H1 (cell line): ENCODE measurements around the gene PRSS21. TPM values are rescaled to one million over a fixed set of nuclear protein-coding genes. Genes with fewer than 3 reads are reported as not detected.

Experiments
- CTCF ChIA-PET: fragments of 300-600 bp; sonication (Branson Sonifier 250); formaldehyde crosslinking; loops from one replicate; lab custom pipeline; 2021; ENCODE audit not compliant: partially characterized antibody; lab: Charles Lee
- POLR2A ChIA-PET: fragments of 300-600 bp; sonication (Branson Sonifier 250); formaldehyde crosslinking; loops from one replicate; lab custom pipeline; 2021; ENCODE audit warnings: inconsistent platforms; ENCODE audit not compliant: partially characterized antibody; lab: Charles Lee
- DNase-seq, 2 experiments: peaks; one replicate each; pipeline versions ENCODE4 v3.0.0 to v3.0.0-alpha.2; 2010 to 2022; ENCODE audit warnings: low spot score in 2 of 2, low read depth in 1 of 2, mixed read lengths in 1 of 2
- FAIRE-seq: peaks from 2 replicates; lab custom pipeline; 2011; peaks lifted over from hg19 to GRCh38; lab: Jason Lieb, UNC
- H2AFZ ChIP-seq: 2 replicates; pipeline ENCODE4 v1.8.1; 2012; ENCODE audit warnings: low read length, inconsistent platforms
- H2AK5ac ChIP-seq: 2 replicates; pipeline ENCODE4 v1.6.1; 2013; ENCODE audit warnings: low read depth, low read length
- H2BK120ac ChIP-seq: replicated peaks from 2 replicates; pipeline ENCODE3; 2013; ENCODE audit warnings: low read depth, low read length, inconsistent platforms
- H2BK12ac ChIP-seq: 2 replicates; pipeline ENCODE4 v1.6.1; 2013; ENCODE audit warnings: low read depth, low read length
- H2BK15ac ChIP-seq: 2 replicates; pipeline ENCODE4 v1.6.1; 2013; ENCODE audit warnings: low read length
- H2BK20ac ChIP-seq: 2 replicates; pipeline ENCODE4 v1.6.1; 2013; ENCODE audit warnings: low read length
- H2BK5ac ChIP-seq: 2 replicates; pipeline ENCODE4 v1.6.1; 2013; ENCODE audit warnings: low read depth, low read length
- H3K14ac ChIP-seq: 2 replicates; pipeline ENCODE4 v1.6.1; 2013; ENCODE audit warnings: inconsistent platforms; ENCODE audit not compliant: insufficient read length
- H3K18ac ChIP-seq: 2 replicates; pipeline ENCODE4 v1.6.1; 2013; ENCODE audit warnings: low read length; ENCODE audit errors: extremely low read depth
- H3K23ac ChIP-seq: 2 replicates; pipeline ENCODE4 v1.6.1; 2013; ENCODE audit warnings: inconsistent platforms; ENCODE audit not compliant: insufficient read length
- H3K23me2 ChIP-seq: 2 replicates; pipeline ENCODE4 v1.6.1; 2013; ENCODE audit warnings: low read depth, low read length
- H3K27ac ChIP-seq: 2 replicates; pipeline ENCODE4 v1.6.1; 2011; ENCODE audit warnings: low read depth, low read length, inconsistent platforms
- H3K27me3 ChIP-seq, 4 experiments: replicated peaks in 1 of 4; 1 replicate in 1 of 4; 2 replicates in 3 of 4; pipeline versions ENCODE4 v1.6.1 to v1.8.1; 2011 to 2013; ENCODE audit warnings: low read length in 3 of 4, mild to moderate bottlenecking in 3 of 4, inconsistent platforms in 2 of 4, mixed read lengths in 2 of 4, moderate library complexity in 1 of 4; ENCODE audit not compliant: control insufficient read depth in 3 of 4, insufficient read depth in 3 of 4; ENCODE audit errors: extremely low read depth in 1 of 4
- H3K36me3 ChIP-seq, 4 experiments: 2 replicates each; pipeline versions ENCODE4 v1.6.1 to v1.8.1; 2011 to 2013; ENCODE audit warnings: mild to moderate bottlenecking in 4 of 4, low read length in 3 of 4, moderate library complexity in 2 of 4, control low read depth in 1 of 4, inconsistent platforms in 1 of 4; ENCODE audit not compliant: insufficient read depth in 4 of 4, control insufficient read depth in 2 of 4
- H3K4ac ChIP-seq: replicated peaks from 2 replicates; pipeline ENCODE3; 2013; ENCODE audit warnings: low read length, low read depth, mixed read lengths, inconsistent platforms; ENCODE audit not compliant: insufficient read length
- H3K4me1 ChIP-seq, 4 experiments: replicated peaks in 1 of 4; 1 replicate in 1 of 4; 2 replicates in 3 of 4; pipeline versions ENCODE4 v1.6.1 to v1.8.1; 2011 to 2013; ENCODE audit warnings: low read length in 3 of 4, inconsistent platforms in 2 of 4, mixed read lengths in 1 of 4; ENCODE audit not compliant: insufficient read depth in 4 of 4, control insufficient read depth in 3 of 4
- H3K4me2 ChIP-seq, 2 experiments: 2 replicates each; pipeline versions ENCODE4 v1.6.1 to v1.8.1; 2011 to 2013; ENCODE audit warnings: low read depth in 2 of 2, low read length in 2 of 2, control low read depth in 1 of 2, inconsistent platforms in 1 of 2, mild to moderate bottlenecking in 1 of 2; ENCODE audit not compliant: insufficient read depth in 1 of 2
- H3K4me3 ChIP-seq, 4 experiments: fragments of 200-600, 300-600 bp in 1 of 4; sonication (generic), shearing (Covaris generic), sonication (Bioruptor Twin) in 1 of 4; 2 replicates each; pipeline versions ENCODE4 v1.5.1 to v1.8.1; 2011 to 2016; ENCODE audit warnings: low read length in 4 of 4, low read depth in 3 of 4, control low read depth in 2 of 4, inconsistent platforms in 2 of 4, mild to moderate bottlenecking in 2 of 4, mixed read lengths in 1 of 4, moderate library complexity in 1 of 4; ENCODE audit not compliant: insufficient read depth in 2 of 4; ENCODE audit errors: extremely low read depth in 1 of 4
- H3K56ac ChIP-seq: replicated peaks from 2 replicates; pipeline ENCODE3; 2013; ENCODE audit warnings: low read depth, mild to moderate bottlenecking, mixed read lengths, low read length, inconsistent platforms; ENCODE audit not compliant: insufficient read length
- H3K79me1 ChIP-seq: 2 replicates; pipeline ENCODE4 v1.6.1; 2013; ENCODE audit warnings: low read depth, low read length, control low read depth
- H3K79me2 ChIP-seq, 2 experiments: 2 replicates each; pipeline versions ENCODE4 v1.6.1 to v1.8.1; 2012 to 2013; ENCODE audit warnings: low read length in 2 of 2, mild to moderate bottlenecking in 2 of 2, inconsistent platforms in 1 of 2; ENCODE audit not compliant: insufficient read depth in 2 of 2, control insufficient read depth in 1 of 2
- H3K9ac ChIP-seq, 4 experiments: replicated peaks in 1 of 4; 1 replicate in 1 of 4; 2 replicates in 3 of 4; pipeline versions ENCODE4 v1.6.1 to v1.8.1; 2011 to 2013; ENCODE audit warnings: low read depth in 3 of 4, low read length in 3 of 4, control low read depth in 2 of 4, mild to moderate bottlenecking in 2 of 4, moderate library complexity in 2 of 4, inconsistent platforms in 1 of 4; ENCODE audit errors: extremely low read depth in 1 of 4
- H3K9me3 ChIP-seq, 2 experiments: 2 replicates each; pipeline versions ENCODE4 v1.6.1 to v1.8.1; 2012 to 2013; ENCODE audit warnings: mild to moderate bottlenecking in 2 of 2, moderate library complexity in 2 of 2, control low read depth in 1 of 2, inconsistent platforms in 1 of 2, low read depth in 1 of 2, low read length in 1 of 2, mixed read lengths in 1 of 2; ENCODE audit not compliant: insufficient read depth in 2 of 2
- H4K20me1 ChIP-seq, 2 experiments: replicated peaks in 1 of 2; 2 replicates each; pipeline versions ENCODE3 to v1.8.1; 2011 to 2013; ENCODE audit warnings: inconsistent platforms in 2 of 2, low read length in 2 of 2, mild to moderate bottlenecking in 1 of 2; ENCODE audit not compliant: insufficient read depth in 2 of 2, control insufficient read depth in 1 of 2
- H4K5ac ChIP-seq: 2 replicates; pipeline ENCODE4 v1.6.1; 2013; ENCODE audit warnings: low read length, low read depth, mixed read lengths, inconsistent platforms; ENCODE audit not compliant: insufficient read length
- H4K8ac ChIP-seq: 2 replicates; pipeline ENCODE4 v1.8.0; 2013; ENCODE audit warnings: mild to moderate bottlenecking, moderate library complexity, low read length, inconsistent platforms; ENCODE audit not compliant: insufficient read depth; ENCODE audit errors: extremely low read depth
- H4K91ac ChIP-seq: replicated peaks from 2 replicates; pipeline ENCODE3; 2013; ENCODE audit warnings: low read length, mixed read lengths, inconsistent platforms; ENCODE audit not compliant: insufficient read length
- ATF2 ChIP-seq: IDR thresholded peaks from 2 replicates; pipeline ENCODE4 v1.6.1; 2012; ENCODE audit warnings: low read length, inconsistent platforms
- CTCF ChIP-seq, 3 experiments: IDR thresholded peaks; 1 replicate in 2 of 3; 2 replicates in 1 of 3; pipeline versions ENCODE4 v1.5.1 to v1.6.1; 2011; ENCODE audit warnings: low read length in 3 of 3, mild to moderate bottlenecking in 3 of 3, inconsistent platforms in 2 of 3, low read depth in 1 of 3, moderate library complexity in 1 of 3; ENCODE audit not compliant: insufficient read depth in 1 of 3; ENCODE audit errors: control extremely low read depth in 1 of 3
- EGR1 ChIP-seq: IDR thresholded peaks from 2 replicates; pipeline ENCODE4 v1.6.1; 2011; ENCODE audit warnings: low read depth, low read length, borderline replicate concordance
- FOSL1 ChIP-seq: IDR thresholded peaks from 2 replicates; pipeline ENCODE4 v1.6.1; 2011; ENCODE audit warnings: mild to moderate bottlenecking, low read depth, low read length, moderate library complexity; ENCODE audit not compliant: insufficient read depth
- KDM1A ChIP-seq: fragments of 200-600, 300-600 bp; sonication (generic); IDR thresholded peaks from 2 replicates; pipeline ENCODE4 v1.7.1; 2016; ENCODE audit warnings: mild to moderate bottlenecking, low read length, borderline replicate concordance
- SIX5 ChIP-seq: IDR thresholded peaks from 2 replicates; pipeline ENCODE4 v1.6.1; 2011; ENCODE audit warnings: mild to moderate bottlenecking, low read depth, low read length
- SP2 ChIP-seq: IDR thresholded peaks from 2 replicates; pipeline ENCODE4 v1.6.1; 2012; ENCODE audit warnings: mild to moderate bottlenecking, low read length, inconsistent platforms
- SRF ChIP-seq: IDR thresholded peaks from 2 replicates; pipeline ENCODE4 v1.6.1; 2011; ENCODE audit warnings: mild to moderate bottlenecking, low read depth, low read length, moderate library complexity
- WGBS, 2 experiments: shearing (Covaris generic) in 1 of 2; methylation state at CpG; one replicate each; pipeline versions ENCODE4 v1.1.6 to v1.1.7; 2013 to 2015; ENCODE audit warnings: low lambda C conversion rate in 2 of 2, mixed read lengths in 2 of 2, inconsistent platforms in 1 of 2, low coverage in 1 of 2, missing lambda C conversion rate in 1 of 2; ENCODE audit not compliant: insufficient replicate concordance in 2 of 2, insufficient coverage in 1 of 2, insufficient read length in 1 of 2; ENCODE audit errors: extremely low coverage in 1 of 2, missing lambda C conversion rate in 1 of 2; 5-methylcytosine and 5-hydroxymethylcytosine counted together
- polyA plus RNA-seq, 7 experiments: library from polyadenylated mRNA; depleted of rRNA in 3 of 7; stranded (reverse) in 5 of 7; unstranded in 2 of 7; fragments of >200 nt in 5 of 7; fragments of 200-250 nt in 2 of 7; gene quantifications; 1 replicate in 5 of 7; 2 replicates in 1 of 7; 4 replicates in 1 of 7; pipeline versions ENCODE4 v1.2.1 to v1.2.3, GENCODE V29; 2011 to 2013; ENCODE audit warnings: missing spikeins in 2 of 7, mixed read lengths in 2 of 7
- total RNA-seq: library from RNA; stranded (reverse); fragmentation: NEBNext Ultra II Directional; extraction: Animal tissue kit (Norgen Biotek cat#: 25700); gene quantifications from 2 replicates; pipeline ENCODE4 v1.2.1, GENCODE V29; 2021

Gene PRSS21
- total and polyA plus RNA-seq, 2 of the 8 experiments (the other 6 are each of a cell fraction or from before 2014, with no cell fraction given), result 0.76 to 1.0 TPM

- ChIA-PET CTCF (interaction anchor here (0.9 to 1.9 kb wide), 7 partner anchors 18 to 202 kb away, joined by 3 to 5 read pairs (median 3); no protein-coding TSS in a partner anchor), POLR2A (interaction anchor here (1.2 to 9.5 kb wide), 7 partner anchors 9 to 43 kb away, joined by 3 to 180 read pairs (median 28); partner anchors contain the start of genes PRSS21 and SRRM2)
- H2BK5ac ChIP-seq, result no peak overlapping the region
- no peak overlapping the region for H3K56ac ChIP-seq
- H4K20me1 ChIP-seq, result peaks cover 19 to 29% of the 10 kb centered on the region in 2 experiments
- H3K14ac ChIP-seq, result no peak overlapping the region
- FAIRE-seq (no peak), DNase-seq (no peak)
- peaks cover 10% of the 10 kb centered on the region; the same call in 1 of the 2 replicates for H3K79me1 ChIP-seq
- no peak overlapping the region for H3K27ac ChIP-seq
- 79% methylated on average over 7 of the region's 7 CpGs; no CpG with 5 or more reads in 1 of the 2 experiments for WGBS, 2 experiments
- no peak overlapping the region for H4K5ac ChIP-seq
- peaks cover 12 to 34% of the 10 kb centered on the region in 2 experiments for H3K79me2 ChIP-seq
- H3K36me3 ChIP-seq, result peaks cover 27 to 56% (median 36%) of the 10 kb centered on the region in 4 experiments; a peak in 7 of 8 replicates
- H2BK15ac ChIP-seq, result no peak overlapping the region
- H3K23me2 ChIP-seq, result peaks cover 10% of the 10 kb centered on the region; the same call in 1 of the 2 replicates
- no peak overlapping the region for H2AFZ ChIP-seq
- H2BK12ac ChIP-seq, result no peak overlapping the region
- H2BK20ac ChIP-seq, result no peak overlapping the region
- no peaks in the 10 kb centered on the region for H3K9me3 ChIP-seq
- H3K9ac ChIP-seq, result no peak overlapping the region
- no peak overlapping the region for H3K18ac ChIP-seq
- H4K91ac ChIP-seq, result no peak overlapping the region
- H3K4me3 ChIP-seq, result no peak overlapping the region
- H3K4me1 ChIP-seq, result peaks cover 0 to 4% (median 3%) of the 10 kb centered on the region in 4 experiments; a peak in 6 of 7 replicates
- H3K23ac ChIP-seq, result no peak overlapping the region
- no peak overlapping the region for H2BK120ac ChIP-seq
- no peak overlapping the region for H3K4me2 ChIP-seq
- no peak overlapping the region for H4K8ac ChIP-seq
- no peak overlapping the region for H3K4ac ChIP-seq
- no peaks in the 10 kb centered on the region for H3K27me3 ChIP-seq
- no peak overlapping the region for H2AK5ac ChIP-seq
- TF ChIP-seq SRF, result no peak
- no peak for TF ChIP-seq FOSL1
- no peak for TF ChIP-seq SP2
- no peak for TF ChIP-seq CTCF (IDR thresholded peaks at IDR 0.05; ENCODE audit: control extremely low read depth in 1 of 3, insufficient read depth in 1 of 3, low read depth in 1 of 3, low read length in 3 of 3)
- TF ChIP-seq EGR1, result no peak
- no peak for TF ChIP-seq ATF2
- TF ChIP-seq SIX5, result no peak
- no peak for TF ChIP-seq KDM1A
These were observed 42.7 kb upstream of the PRSS21 start for GRCh38 chr16:2774161-2774891.
